ENCODE measurements around the gene YPEL3.

DNA sequence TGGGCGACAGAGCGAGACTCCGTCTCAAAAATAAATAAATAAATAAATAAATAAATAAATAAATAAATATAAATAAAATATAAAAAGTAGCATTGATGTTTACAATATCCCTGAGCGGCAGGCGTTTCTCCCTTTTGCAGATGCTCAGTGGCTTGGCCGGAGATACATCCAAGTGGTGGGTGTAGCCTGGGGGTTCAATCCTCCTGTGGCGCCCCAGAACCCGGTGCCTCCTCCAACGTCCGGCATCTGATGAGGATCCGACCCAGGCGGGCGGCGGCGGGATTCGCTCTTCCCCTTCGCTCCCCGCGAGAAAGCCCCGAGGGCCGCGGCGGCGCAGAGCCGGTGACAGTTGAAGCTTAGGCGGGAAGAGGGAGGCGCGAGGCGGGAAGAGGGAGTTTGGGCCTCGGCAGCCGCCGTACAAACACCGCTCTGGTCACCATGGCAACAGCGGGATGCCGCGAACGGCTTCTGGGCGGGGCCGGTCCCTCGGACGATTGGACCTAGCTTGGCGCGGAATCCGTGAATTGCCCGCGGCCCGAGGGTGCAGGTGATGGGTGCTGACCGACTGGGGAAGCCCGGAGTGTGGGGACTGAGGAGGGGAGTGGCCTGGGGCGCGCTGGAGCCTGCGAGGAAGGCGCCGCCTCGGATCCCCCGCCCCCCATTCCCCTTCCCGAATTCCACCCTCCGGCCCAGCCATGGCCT, 43.2 kb downstream of the YPEL3 start:
- TF ChIP-seq, protein P1, sequence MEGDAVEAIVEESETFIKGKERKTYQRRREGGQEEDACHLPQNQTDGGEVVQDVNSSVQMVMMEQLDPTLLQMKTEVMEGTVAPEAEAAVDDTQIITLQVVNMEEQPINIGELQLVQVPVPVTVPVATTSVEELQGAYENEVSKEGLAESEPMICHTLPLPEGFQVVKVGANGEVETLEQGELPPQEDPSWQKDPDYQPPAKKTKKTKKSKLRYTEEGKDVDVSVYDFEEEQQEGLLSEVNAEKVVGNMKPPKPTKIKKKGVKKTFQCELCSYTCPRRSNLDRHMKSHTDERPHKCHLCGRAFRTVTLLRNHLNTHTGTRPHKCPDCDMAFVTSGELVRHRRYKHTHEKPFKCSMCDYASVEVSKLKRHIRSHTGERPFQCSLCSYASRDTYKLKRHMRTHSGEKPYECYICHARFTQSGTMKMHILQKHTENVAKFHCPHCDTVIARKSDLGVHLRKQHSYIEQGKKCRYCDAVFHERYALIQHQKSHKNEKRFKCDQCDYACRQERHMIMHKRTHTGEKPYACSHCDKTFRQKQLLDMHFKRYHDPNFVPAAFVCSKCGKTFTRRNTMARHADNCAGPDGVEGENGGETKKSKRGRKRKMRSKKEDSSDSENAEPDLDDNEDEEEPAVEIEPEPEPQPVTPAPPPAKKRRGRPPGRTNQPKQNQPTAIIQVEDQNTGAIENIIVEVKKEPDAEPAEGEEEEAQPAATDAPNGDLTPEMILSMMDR (IDR thresholded peaks at IDR 0.05; ENCODE audit: low read length), result no peak
- no peak for TF ChIP-seq EZH2 (IDR thresholded peaks at IDR 0.05; ENCODE audit: borderline replicate concordance, low read length)
